GM12874 (cell line): ENCODE measurements around the gene ETV1.

Experiments used
- TF ChIP-seq, protein P1 (sequence below): IDR thresholded peaks from 2 replicates; pipeline ENCODE4 v1.5.1; 2011; ENCODE audit warnings: low read depth, mild to moderate bottlenecking, control low read depth, low read length, moderate library complexity; ENCODE audit not compliant: insufficient read depth

Gene ETV1

DNA sequence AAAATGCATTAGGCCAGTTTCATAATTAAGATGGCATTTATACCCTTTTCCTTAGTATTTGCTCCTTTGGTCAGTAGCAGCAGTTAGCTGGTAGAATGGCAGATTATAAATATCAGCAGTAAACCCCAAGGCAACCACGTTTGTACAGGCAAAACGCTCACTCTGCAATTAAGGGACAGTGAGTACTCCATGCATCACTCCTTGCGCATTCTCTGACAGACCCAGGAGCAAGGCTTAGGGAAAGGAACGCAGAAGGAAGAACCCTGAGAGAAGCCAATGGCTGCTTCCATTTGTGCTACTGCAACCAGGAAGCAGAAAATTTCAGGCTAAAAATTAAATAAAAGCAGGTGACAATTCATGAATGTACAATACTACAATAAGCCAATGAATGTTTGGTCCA lies 12.9 kb downstream of the ETV1 start:
- TF ChIP-seq, protein P1, sequence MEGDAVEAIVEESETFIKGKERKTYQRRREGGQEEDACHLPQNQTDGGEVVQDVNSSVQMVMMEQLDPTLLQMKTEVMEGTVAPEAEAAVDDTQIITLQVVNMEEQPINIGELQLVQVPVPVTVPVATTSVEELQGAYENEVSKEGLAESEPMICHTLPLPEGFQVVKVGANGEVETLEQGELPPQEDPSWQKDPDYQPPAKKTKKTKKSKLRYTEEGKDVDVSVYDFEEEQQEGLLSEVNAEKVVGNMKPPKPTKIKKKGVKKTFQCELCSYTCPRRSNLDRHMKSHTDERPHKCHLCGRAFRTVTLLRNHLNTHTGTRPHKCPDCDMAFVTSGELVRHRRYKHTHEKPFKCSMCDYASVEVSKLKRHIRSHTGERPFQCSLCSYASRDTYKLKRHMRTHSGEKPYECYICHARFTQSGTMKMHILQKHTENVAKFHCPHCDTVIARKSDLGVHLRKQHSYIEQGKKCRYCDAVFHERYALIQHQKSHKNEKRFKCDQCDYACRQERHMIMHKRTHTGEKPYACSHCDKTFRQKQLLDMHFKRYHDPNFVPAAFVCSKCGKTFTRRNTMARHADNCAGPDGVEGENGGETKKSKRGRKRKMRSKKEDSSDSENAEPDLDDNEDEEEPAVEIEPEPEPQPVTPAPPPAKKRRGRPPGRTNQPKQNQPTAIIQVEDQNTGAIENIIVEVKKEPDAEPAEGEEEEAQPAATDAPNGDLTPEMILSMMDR, result no peak

DNA sequence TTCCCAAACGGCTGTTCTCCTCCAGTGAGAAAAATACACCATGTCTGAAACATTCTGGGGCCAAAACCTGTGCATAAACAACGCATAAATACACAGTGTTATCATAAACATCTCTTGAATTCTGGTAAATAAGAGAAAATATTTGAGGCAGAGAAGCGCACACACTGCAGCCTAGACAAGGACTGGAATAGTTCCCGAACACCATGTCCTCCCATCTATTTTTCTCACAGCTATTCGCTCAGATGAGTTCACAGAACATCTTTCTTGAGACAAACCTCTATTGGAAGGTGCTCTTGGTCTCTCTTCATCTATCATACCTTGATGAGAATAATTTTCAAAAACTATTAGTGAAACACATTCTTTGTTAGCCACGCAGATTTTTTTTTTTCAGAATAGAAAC lies 24.4 kb downstream of the ETV1 start:
- TF ChIP-seq, protein P1, result no peak

DNA sequence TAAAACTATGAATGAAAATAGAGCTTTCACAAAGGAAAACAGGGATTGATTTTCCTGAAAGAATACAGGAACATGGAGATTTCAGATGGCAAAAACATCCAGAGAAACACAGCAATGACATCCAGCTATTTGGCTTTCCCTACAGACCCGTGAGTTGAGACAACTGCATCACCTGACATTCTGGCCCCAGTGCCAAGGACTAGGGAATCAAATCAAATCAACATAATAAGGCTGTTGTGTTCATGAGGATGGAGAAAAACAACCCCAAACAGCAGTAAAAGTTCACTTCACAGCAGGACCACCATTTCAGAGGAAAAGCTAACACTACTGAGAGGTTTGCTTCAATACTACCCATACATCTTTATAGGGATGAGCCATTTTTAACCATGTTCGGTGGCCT lies 25.5 kb downstream of the ETV1 start:
- TF ChIP-seq, protein P1, result no peak

DNA sequence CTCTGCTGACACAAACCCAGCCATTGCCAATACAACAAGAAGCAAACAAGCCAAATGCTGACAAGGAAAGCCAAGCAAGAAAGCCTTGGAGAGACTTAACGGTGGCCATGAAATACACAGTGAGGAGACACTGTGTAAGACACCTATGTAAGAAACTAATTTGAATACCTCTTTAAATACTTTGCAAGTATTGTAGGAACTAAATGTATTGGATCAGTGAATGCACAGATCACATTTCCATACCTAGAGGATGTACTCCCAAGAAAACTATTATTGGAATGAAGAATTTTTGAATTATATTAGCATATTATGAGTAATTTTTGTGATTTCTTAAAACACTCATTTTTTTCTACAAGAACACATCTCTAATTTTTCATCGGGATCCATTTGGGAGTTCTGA lies 34.0 kb downstream of the ETV1 start:
- TF ChIP-seq, protein P1, result no peak

DNA sequence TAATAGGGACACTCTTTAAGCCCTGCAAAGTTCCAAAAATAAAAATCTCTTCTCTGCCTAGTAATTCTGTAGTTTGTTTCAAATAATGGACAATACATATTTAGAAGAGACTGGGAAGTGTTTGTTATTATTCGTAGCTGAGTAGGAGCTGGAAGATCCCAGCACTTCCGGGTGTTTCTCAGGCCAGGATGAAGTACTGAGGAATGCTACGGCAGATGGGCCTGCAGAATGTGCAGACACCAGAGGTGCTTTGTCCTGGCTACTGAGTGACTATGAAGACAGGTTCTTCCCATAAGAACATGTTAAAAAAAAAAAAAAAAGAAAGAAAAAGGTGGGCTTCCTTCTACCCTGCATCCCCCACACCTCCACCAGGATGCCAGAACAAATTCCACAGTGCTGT lies 36.1 kb downstream of the ETV1 start:
- TF ChIP-seq, protein P1, result no peak

DNA sequence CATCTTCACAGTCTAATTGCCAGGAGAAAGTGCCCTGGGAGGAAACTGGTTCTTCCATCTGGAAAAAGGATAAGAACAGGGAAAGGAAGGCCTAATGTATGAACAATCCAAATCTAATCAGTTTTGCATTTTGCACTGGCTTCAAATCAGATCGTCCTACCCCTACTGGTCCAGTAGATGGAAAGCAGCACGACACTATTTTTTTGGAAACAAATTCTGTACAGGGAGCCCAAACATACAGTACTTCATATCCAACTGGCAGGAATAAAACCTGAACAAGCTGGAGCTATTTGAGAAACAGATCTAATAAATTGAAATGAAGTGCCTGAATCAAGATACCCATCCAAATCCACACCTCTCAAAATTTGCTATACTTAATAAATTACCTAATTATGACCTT lies 36.5 kb downstream of the ETV1 start:
- TF ChIP-seq, protein P1, result no peak

DNA sequence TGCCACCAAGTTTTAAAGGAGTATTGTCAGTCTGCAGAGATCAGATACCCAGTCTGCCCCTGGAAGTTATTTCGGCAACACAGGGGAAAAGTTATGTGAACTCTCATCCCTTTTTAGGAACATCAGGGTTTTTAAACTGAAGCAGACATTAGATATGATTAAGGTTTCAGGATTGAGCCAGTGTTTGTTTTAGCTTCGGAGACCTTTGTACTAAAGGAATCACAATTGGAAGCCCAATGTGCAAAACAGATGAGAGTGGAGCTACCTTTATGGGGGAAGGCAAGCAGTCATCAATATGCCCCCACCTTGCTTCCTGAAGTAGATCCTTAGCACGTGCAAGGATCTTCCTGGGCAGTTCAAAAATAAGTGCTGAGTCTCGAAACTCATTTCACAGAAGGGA lies 39.5 kb downstream of the ETV1 start:
- TF ChIP-seq, protein P1, result no peak

DNA sequence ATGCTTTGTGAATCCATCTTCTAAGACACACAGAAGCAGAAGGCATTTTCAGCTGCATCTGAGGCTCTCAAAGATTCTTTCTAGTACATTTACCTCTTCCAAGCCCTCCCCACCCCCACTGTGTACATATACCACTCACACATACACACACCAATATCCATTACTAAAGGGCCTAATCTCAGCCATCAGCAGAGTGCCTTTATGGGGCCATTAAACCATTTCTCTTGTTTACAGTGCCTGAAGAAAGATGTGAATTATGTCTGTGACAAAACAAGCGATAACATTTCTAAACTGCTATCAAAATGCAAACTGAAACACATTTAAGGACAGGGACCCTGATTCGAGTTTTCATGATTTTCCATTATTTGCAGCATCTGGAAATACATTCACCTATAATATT lies 40.0 kb downstream of the ETV1 start:
- TF ChIP-seq, protein P1, result no peak
